ENCODE measurements around the gene LMBRD1.
A peak's percentile ranks its signal among the peaks of the same experiment; 100 is the strongest.

DNA sequence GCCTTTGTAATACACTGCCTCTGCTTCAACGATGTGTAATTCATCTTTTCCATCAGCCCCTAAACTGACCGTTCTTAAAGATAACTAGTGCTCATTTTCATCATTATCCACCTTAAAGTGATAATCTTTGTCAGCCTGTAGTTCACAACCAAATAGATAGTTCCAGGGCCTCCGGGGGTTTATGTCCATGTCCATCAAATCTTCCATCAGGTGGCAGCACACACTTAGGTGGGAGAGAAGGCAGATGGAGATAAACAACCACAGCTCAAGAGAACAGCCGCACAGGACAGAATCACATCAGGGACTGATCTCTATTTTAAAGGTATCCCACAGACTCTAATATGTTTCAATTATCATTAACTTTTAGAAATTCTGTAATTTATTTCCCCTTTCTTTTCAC lies 90.9 kb downstream of the LMBRD1 start:
- TF ChIP-seq, protein P1, sequence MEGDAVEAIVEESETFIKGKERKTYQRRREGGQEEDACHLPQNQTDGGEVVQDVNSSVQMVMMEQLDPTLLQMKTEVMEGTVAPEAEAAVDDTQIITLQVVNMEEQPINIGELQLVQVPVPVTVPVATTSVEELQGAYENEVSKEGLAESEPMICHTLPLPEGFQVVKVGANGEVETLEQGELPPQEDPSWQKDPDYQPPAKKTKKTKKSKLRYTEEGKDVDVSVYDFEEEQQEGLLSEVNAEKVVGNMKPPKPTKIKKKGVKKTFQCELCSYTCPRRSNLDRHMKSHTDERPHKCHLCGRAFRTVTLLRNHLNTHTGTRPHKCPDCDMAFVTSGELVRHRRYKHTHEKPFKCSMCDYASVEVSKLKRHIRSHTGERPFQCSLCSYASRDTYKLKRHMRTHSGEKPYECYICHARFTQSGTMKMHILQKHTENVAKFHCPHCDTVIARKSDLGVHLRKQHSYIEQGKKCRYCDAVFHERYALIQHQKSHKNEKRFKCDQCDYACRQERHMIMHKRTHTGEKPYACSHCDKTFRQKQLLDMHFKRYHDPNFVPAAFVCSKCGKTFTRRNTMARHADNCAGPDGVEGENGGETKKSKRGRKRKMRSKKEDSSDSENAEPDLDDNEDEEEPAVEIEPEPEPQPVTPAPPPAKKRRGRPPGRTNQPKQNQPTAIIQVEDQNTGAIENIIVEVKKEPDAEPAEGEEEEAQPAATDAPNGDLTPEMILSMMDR (conservative IDR thresholded peaks at IDR 0.05) = 0 out of 2 replicates have a peak, but pooled peaks have one; percentile 6
- no peak for TF ChIP-seq ZFX (IDR thresholded peaks at IDR 0.05)

Data from C4-2B (cell line).